ENCODE results near the gene RAB14. TPM values are rescaled to one million over a fixed set of nuclear protein-coding genes. Genes with fewer than 3 reads are reported as not detected.

RAB14 gene
- total and polyA plus RNA-seq, 2 donors (not counting 1 experiment from before 2014, with no cell fraction given), result 29.1 to 46.6 TPM

GRCh38 chr9:121216271-121216805, 14.7 kb upstream of the RAB14 start:
- TF ChIP-seq EZH2 (IDR thresholded peaks at IDR 0.05; ENCODE audit: low read length, missing control alignments) (no peak), CTCF (conservative IDR thresholded peaks at IDR 0.05 in 1 of 2, IDR thresholded peaks at IDR 0.05 in 1 of 2; ENCODE audit: low read depth in 1 of 2, low read length in 2 of 2) (no peak)
- H3K4me3 ChIP-seq (replicated peaks in 1 of 4; ENCODE audit: control extremely low read depth in 1 of 4, insufficient read depth in 1 of 4, low read depth in 3 of 4, low read length in 4 of 4), result no peak overlapping the region

GRCh38 chr9:121214005-121214404, 12.3 kb upstream of the RAB14 start:
- no peak for TF ChIP-seq EZH2 (IDR thresholded peaks at IDR 0.05; ENCODE audit: low read length, missing control alignments)
- TF ChIP-seq CTCF (conservative IDR thresholded peaks at IDR 0.05 in 1 of 2, IDR thresholded peaks at IDR 0.05 in 1 of 2; ENCODE audit: low read depth in 1 of 2, low read length in 2 of 2), result no peak

More at GRCh38 chr9:121216271-121216805, 14.7 kb upstream of the RAB14 start:
- H3K9ac ChIP-seq (ENCODE audit: insufficient read depth, low read length), result no peak overlapping the region
- no peak overlapping the region for H3K27ac ChIP-seq (ENCODE audit: insufficient read depth, low read length)
- H3K4me2 ChIP-seq (ENCODE audit: extremely low read depth, insufficient read depth, low read length), result no peak overlapping the region
- H3K4me1 ChIP-seq (ENCODE audit: control insufficient read depth, extremely low read depth, insufficient read depth, low read length), result peaks cover 3% of the 10 kb centered on the region
- no peaks in the 10 kb centered on the region for H3K36me3 ChIP-seq (ENCODE audit: control insufficient read depth, insufficient read depth, low read length)
- DNase-seq (ENCODE audit: low read depth in 2 of 2), result no peak
- no peaks in the 10 kb centered on the region for H3K79me2 ChIP-seq (ENCODE audit: control insufficient read depth, insufficient read depth, low read length)
- H4K20me1 ChIP-seq (ENCODE audit: control insufficient read depth, extremely low read depth, insufficient read depth, low read length), result no peaks in the 10 kb centered on the region
- no peaks in the 10 kb centered on the region for H3K27me3 ChIP-seq (ENCODE audit: control insufficient read depth, insufficient read depth, low read length)
- H2AFZ ChIP-seq (ENCODE audit: low read length), result peak overlapping the region; percentile 17
- H3K9me3 ChIP-seq (ENCODE audit: control insufficient read depth, insufficient read depth, low read depth, low read length), result no peaks in the 10 kb centered on the region

GRCh38 chr9:121213136-121213806, 11.6 kb upstream of the RAB14 start:
- H2AFZ ChIP-seq (ENCODE audit: low read length), result peak overlapping the region; percentile 88
- no peaks in the 10 kb centered on the region for H4K20me1 ChIP-seq (ENCODE audit: control insufficient read depth, extremely low read depth, insufficient read depth, low read length)
- H3K27ac ChIP-seq (ENCODE audit: insufficient read depth, low read length), result peak overlapping the region; percentile 50
- TF ChIP-seq CTCF (conservative IDR thresholded peaks at IDR 0.05 in 1 of 2, IDR thresholded peaks at IDR 0.05 in 1 of 2; ENCODE audit: low read depth in 1 of 2, low read length in 2 of 2) (peak; percentile 97 to 98), EZH2 (IDR thresholded peaks at IDR 0.05; ENCODE audit: low read length, missing control alignments) (no peak)
- H3K4me1 ChIP-seq (ENCODE audit: control insufficient read depth, extremely low read depth, insufficient read depth, low read length), result peaks cover 3% of the 10 kb centered on the region
- no peaks in the 10 kb centered on the region for H3K79me2 ChIP-seq (ENCODE audit: control insufficient read depth, insufficient read depth, low read length)
- no peaks in the 10 kb centered on the region for H3K27me3 ChIP-seq (ENCODE audit: control insufficient read depth, insufficient read depth, low read length)
- H3K9ac ChIP-seq (ENCODE audit: insufficient read depth, low read length), result no peak overlapping the region
- H3K4me2 ChIP-seq (ENCODE audit: extremely low read depth, insufficient read depth, low read length), result peak overlapping the region; percentile 35
- H3K9me3 ChIP-seq (ENCODE audit: control insufficient read depth, insufficient read depth, low read depth, low read length), result no peaks in the 10 kb centered on the region
- no peak overlapping the region for H3K4me3 ChIP-seq (replicated peaks in 1 of 4; ENCODE audit: control extremely low read depth in 1 of 4, insufficient read depth in 1 of 4, low read depth in 3 of 4, low read length in 4 of 4)
- peak; percentile 79 to 86 for DNase-seq (ENCODE audit: low read depth in 2 of 2)
- H3K36me3 ChIP-seq (ENCODE audit: control insufficient read depth, insufficient read depth, low read length), result no peaks in the 10 kb centered on the region

More at GRCh38 chr9:121214005-121214404, 12.3 kb upstream of the RAB14 start:
- no peak overlapping the region for H3K9ac ChIP-seq (ENCODE audit: insufficient read depth, low read length)
- no peaks in the 10 kb centered on the region for H3K27me3 ChIP-seq (ENCODE audit: control insufficient read depth, insufficient read depth, low read length)
- no peak overlapping the region for H3K4me2 ChIP-seq (ENCODE audit: extremely low read depth, insufficient read depth, low read length)
- peaks cover 3% of the 10 kb centered on the region for H3K4me1 ChIP-seq (ENCODE audit: control insufficient read depth, extremely low read depth, insufficient read depth, low read length)
- H3K9me3 ChIP-seq (ENCODE audit: control insufficient read depth, insufficient read depth, low read depth, low read length), result no peaks in the 10 kb centered on the region
- H3K79me2 ChIP-seq (ENCODE audit: control insufficient read depth, insufficient read depth, low read length), result no peaks in the 10 kb centered on the region
- H3K4me3 ChIP-seq (replicated peaks in 1 of 4; ENCODE audit: control extremely low read depth in 1 of 4, insufficient read depth in 1 of 4, low read depth in 3 of 4, low read length in 4 of 4), result no peak overlapping the region
- DNase-seq (ENCODE audit: low read depth in 2 of 2), result no peak
- H4K20me1 ChIP-seq (ENCODE audit: control insufficient read depth, extremely low read depth, insufficient read depth, low read length), result no peaks in the 10 kb centered on the region
- no peak overlapping the region for H2AFZ ChIP-seq (ENCODE audit: low read length)
- no peak overlapping the region for H3K27ac ChIP-seq (ENCODE audit: insufficient read depth, low read length)
- no peaks in the 10 kb centered on the region for H3K36me3 ChIP-seq (ENCODE audit: control insufficient read depth, insufficient read depth, low read length)
